ENCODE measurements around the gene TMEM53. TPM values are rescaled to one million over a fixed set of nuclear protein-coding genes. Genes with fewer than 3 reads are reported as not detected.

TMEM53 gene
- total and polyA plus RNA-seq, 5 donors from 2014 or later = 2.7 to 6.8 (median 5.6) TPM

- H3K4me1 Mint-ChIP-seq = no peaks in the 10 kb centered on the region
- Histone ChIP-seq H3K4me1 (ENCODE audit: control insufficient read depth, insufficient read depth, low read length, poor library complexity, severe bottlenecking) (no peaks in the 10 kb centered on the region), H3K27me3 (ENCODE audit: control insufficient read depth, insufficient read depth, low read length) (no peaks in the 10 kb centered on the region), H3K36me3 (ENCODE audit: control insufficient read depth, insufficient read depth, low read length) (no peaks in the 10 kb centered on the region), H3K4me3 (ENCODE audit: low read depth, low read length) (no peak overlapping the region), H3K9me3 (ENCODE audit: control insufficient read depth in 2 of 2, low read length in 2 of 2) (no peaks in the 10 kb centered on the region), H3K27ac (ENCODE audit: insufficient read depth, low read length, poor library complexity, severe bottlenecking) (no peak overlapping the region)
- ATAC-seq (ENCODE audit: low read depth in 2 of 2) (no peak), DNase-seq (no peak)
- no peak overlapping the region for H3K4me3 Mint-ChIP-seq
- H3K27me3 Mint-ChIP-seq = peaks cover 6% of the 10 kb centered on the region
- no peaks in the 10 kb centered on the region for H3K36me3 Mint-ChIP-seq
- H3K27ac Mint-ChIP-seq = no peak overlapping the region
- no peaks in the 10 kb centered on the region for H3K9me3 Mint-ChIP-seq
Observed at GRCh38 chr1:44609768-44610526, 64.3 kb downstream of the TMEM53 start.

GRCh38 chr1:44609412-44609767 is 64.9 kb downstream of the TMEM53 start:
- H3K4me1 ChIP-seq (ENCODE audit: control insufficient read depth, insufficient read depth, low read length, poor library complexity, severe bottlenecking) = no peaks in the 10 kb centered on the region
- no peak overlapping the region for H3K4me3 ChIP-seq (ENCODE audit: low read depth, low read length)
- Mint-ChIP-seq H3K4me3 (no peak overlapping the region), H3K9me3 (no peaks in the 10 kb centered on the region), H3K27me3 (peaks cover 6% of the 10 kb centered on the region), H3K27ac (no peak overlapping the region), H3K4me1 (no peaks in the 10 kb centered on the region), H3K36me3 (no peaks in the 10 kb centered on the region)
- H3K9me3 ChIP-seq (ENCODE audit: control insufficient read depth in 2 of 2, low read length in 2 of 2) = no peaks in the 10 kb centered on the region
- peak; percentile 8 to 12 (median 10) for DNase-seq
- H3K27me3 ChIP-seq (ENCODE audit: control insufficient read depth, insufficient read depth, low read length) = no peaks in the 10 kb centered on the region
- H3K36me3 ChIP-seq (ENCODE audit: control insufficient read depth, insufficient read depth, low read length) = no peaks in the 10 kb centered on the region
- no peak overlapping the region for H3K27ac ChIP-seq (ENCODE audit: insufficient read depth, low read length, poor library complexity, severe bottlenecking)
- no peak for ATAC-seq (ENCODE audit: low read depth in 2 of 2)

- H3K36me3 ChIP-seq (ENCODE audit: control insufficient read depth, insufficient read depth, low read length) = no peaks in the 10 kb centered on the region
- H3K4me1 ChIP-seq (ENCODE audit: control insufficient read depth, insufficient read depth, low read length, poor library complexity, severe bottlenecking) = no peaks in the 10 kb centered on the region
- no peaks in the 10 kb centered on the region for H3K36me3 Mint-ChIP-seq
- H3K4me3 ChIP-seq (ENCODE audit: low read depth, low read length) = no peak overlapping the region
- H3K9me3 Mint-ChIP-seq = no peaks in the 10 kb centered on the region
- no peaks in the 10 kb centered on the region for H3K9me3 ChIP-seq (ENCODE audit: control insufficient read depth in 2 of 2, low read length in 2 of 2)
- H3K27me3 ChIP-seq (ENCODE audit: control insufficient read depth, insufficient read depth, low read length) = no peaks in the 10 kb centered on the region
- ATAC-seq (ENCODE audit: low read depth in 2 of 2) (no peak), DNase-seq (no peak)
- H3K27ac Mint-ChIP-seq = no peak overlapping the region
- peaks cover 6% of the 10 kb centered on the region for H3K27me3 Mint-ChIP-seq
- H3K4me1 Mint-ChIP-seq = no peaks in the 10 kb centered on the region
- H3K27ac ChIP-seq (ENCODE audit: insufficient read depth, low read length, poor library complexity, severe bottlenecking) = no peak overlapping the region
- no peak overlapping the region for H3K4me3 Mint-ChIP-seq
Observed at GRCh38 chr1:44608141-44608540, 66.1 kb downstream of the TMEM53 start.

- no peak overlapping the region for H3K4me3 Mint-ChIP-seq
- no peaks in the 10 kb centered on the region for H3K36me3 Mint-ChIP-seq
- Histone ChIP-seq H3K9me3 (ENCODE audit: control insufficient read depth in 2 of 2, low read length in 2 of 2) (no peaks in the 10 kb centered on the region), H3K27ac (ENCODE audit: insufficient read depth, low read length, poor library complexity, severe bottlenecking) (no peak overlapping the region), H3K36me3 (ENCODE audit: control insufficient read depth, insufficient read depth, low read length) (no peaks in the 10 kb centered on the region), H3K4me3 (ENCODE audit: low read depth, low read length) (no peak overlapping the region), H3K4me1 (ENCODE audit: control insufficient read depth, insufficient read depth, low read length, poor library complexity, severe bottlenecking) (no peaks in the 10 kb centered on the region), H3K27me3 (ENCODE audit: control insufficient read depth, insufficient read depth, low read length) (no peaks in the 10 kb centered on the region)
- peaks cover under 1% of the 10 kb centered on the region for H3K27me3 Mint-ChIP-seq
- ATAC-seq (ENCODE audit: low read depth in 2 of 2) (no peak), DNase-seq (no peak)
- no peaks in the 10 kb centered on the region for H3K9me3 Mint-ChIP-seq
- no peaks in the 10 kb centered on the region for H3K4me1 Mint-ChIP-seq
- no peak overlapping the region for H3K27ac Mint-ChIP-seq
Observed at GRCh38 chr1:44606701-44607281, 67.5 kb downstream of the TMEM53 start.

DNA sequence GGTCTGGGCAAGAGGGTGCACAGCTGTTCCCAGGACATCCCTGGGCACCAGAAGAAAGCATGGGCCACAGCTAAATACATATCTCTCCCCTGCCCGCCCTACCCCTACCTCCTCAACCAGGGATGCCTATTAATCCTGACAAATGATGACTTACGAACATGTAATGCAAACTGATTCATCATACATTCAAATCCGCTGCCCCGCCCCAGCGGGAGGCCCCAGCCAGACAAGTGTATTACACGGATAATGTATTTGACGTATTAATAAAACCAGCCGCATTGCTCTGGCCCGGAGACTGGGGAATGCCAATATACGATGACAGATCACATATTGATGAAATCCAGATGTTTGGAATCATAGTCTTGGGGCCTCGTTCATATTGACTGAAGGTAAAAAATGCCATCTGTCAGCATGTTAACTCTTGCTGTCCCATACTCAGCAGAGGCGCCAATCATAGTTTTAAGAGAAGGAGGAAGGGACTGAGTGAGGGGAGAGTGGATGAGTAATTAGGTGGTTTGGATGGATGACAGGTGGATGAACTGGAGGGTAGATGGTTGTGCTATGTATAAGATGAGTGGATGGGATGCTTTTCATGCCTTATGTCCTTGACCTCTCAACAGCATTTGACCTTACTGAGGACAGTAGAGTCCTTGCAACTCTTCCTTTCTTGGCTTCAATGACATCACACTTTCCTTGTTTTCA is 68.2 kb downstream of the TMEM53 start:
- H3K4me1 Mint-ChIP-seq = no peaks in the 10 kb centered on the region
- DNase-seq (no peak), ATAC-seq (ENCODE audit: low read depth in 2 of 2) (no peak)
- H3K4me1 ChIP-seq (ENCODE audit: control insufficient read depth, insufficient read depth, low read length, poor library complexity, severe bottlenecking) = no peaks in the 10 kb centered on the region
- H3K9me3 ChIP-seq (ENCODE audit: control insufficient read depth in 2 of 2, low read length in 2 of 2) = no peaks in the 10 kb centered on the region
- no peak overlapping the region for H3K4me3 ChIP-seq (ENCODE audit: low read depth, low read length)
- no peaks in the 10 kb centered on the region for H3K36me3 ChIP-seq (ENCODE audit: control insufficient read depth, insufficient read depth, low read length)
- no peak overlapping the region for H3K27ac Mint-ChIP-seq
- no peak overlapping the region for H3K27ac ChIP-seq (ENCODE audit: insufficient read depth, low read length, poor library complexity, severe bottlenecking)
- H3K36me3 Mint-ChIP-seq = no peaks in the 10 kb centered on the region
- H3K9me3 Mint-ChIP-seq = no peaks in the 10 kb centered on the region
- no peaks in the 10 kb centered on the region for H3K27me3 Mint-ChIP-seq
- H3K27me3 ChIP-seq (ENCODE audit: control insufficient read depth, insufficient read depth, low read length) = no peaks in the 10 kb centered on the region
- H3K4me3 Mint-ChIP-seq = no peak overlapping the region

DNA sequence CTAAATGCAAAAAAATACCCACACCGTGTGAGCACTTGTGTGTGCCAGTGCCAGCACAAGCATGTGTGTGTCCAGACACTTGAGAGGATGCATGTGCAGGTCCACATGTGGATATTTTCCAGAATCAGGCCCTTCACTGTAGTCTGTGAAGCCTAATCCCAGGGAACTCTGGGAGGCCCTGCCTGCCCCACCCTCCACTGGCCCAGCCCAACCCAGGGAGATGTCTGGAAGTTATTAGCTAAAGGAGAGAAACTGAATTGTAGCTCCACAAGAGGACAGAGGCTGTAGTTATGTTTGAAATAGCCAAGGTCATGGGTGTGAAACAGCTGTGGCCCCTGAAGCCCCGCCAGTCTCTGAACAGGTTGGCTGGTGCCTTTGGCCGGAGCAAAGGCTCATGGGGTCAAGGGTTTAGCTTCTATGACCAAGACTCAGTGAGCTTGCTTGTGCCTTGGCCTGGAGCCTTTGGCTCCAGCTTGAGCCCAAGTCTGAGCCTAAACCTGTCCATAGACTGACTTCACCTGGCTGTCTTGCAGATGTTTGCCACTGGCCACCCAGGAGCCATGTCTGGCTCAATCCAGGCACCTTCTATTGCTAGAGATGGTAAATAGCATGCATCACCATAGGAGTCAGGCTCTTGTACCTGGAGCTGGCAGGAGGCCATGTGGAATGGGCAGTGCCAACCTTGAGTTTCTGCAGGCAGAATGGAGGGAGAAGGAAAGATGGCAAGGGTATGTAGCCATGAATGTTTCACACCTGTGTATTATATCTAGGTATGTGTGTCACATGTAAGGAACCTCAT is 69.9 kb downstream of the TMEM53 start:
- H3K9me3 ChIP-seq (ENCODE audit: control insufficient read depth in 2 of 2, low read length in 2 of 2) = no peaks in the 10 kb centered on the region
- no peaks in the 10 kb centered on the region for H3K4me1 Mint-ChIP-seq
- no peaks in the 10 kb centered on the region for H3K27me3 Mint-ChIP-seq
- no peak for ATAC-seq (ENCODE audit: low read depth in 2 of 2)
- no peak overlapping the region for H3K27ac Mint-ChIP-seq
- H3K36me3 Mint-ChIP-seq = no peaks in the 10 kb centered on the region
- H3K4me3 Mint-ChIP-seq = no peak overlapping the region
- H3K27ac ChIP-seq (ENCODE audit: insufficient read depth, low read length, poor library complexity, severe bottlenecking) = no peak overlapping the region
- no peaks in the 10 kb centered on the region for H3K4me1 ChIP-seq (ENCODE audit: control insufficient read depth, insufficient read depth, low read length, poor library complexity, severe bottlenecking)
- no peak overlapping the region for H3K4me3 ChIP-seq (ENCODE audit: low read depth, low read length)
- no peaks in the 10 kb centered on the region for H3K27me3 ChIP-seq (ENCODE audit: control insufficient read depth, insufficient read depth, low read length)
- no peaks in the 10 kb centered on the region for H3K36me3 ChIP-seq (ENCODE audit: control insufficient read depth, insufficient read depth, low read length)
- no peaks in the 10 kb centered on the region for H3K9me3 Mint-ChIP-seq
- DNase-seq = no peak

GRCh38 chr1:44603718-44604117 is 70.6 kb downstream of the TMEM53 start:
- no peak overlapping the region for H3K27ac Mint-ChIP-seq

More at GRCh38 chr1:44603718-44604117, 70.6 kb downstream of the TMEM53 start:
- H3K9me3 Mint-ChIP-seq = no peaks in the 10 kb centered on the region
- Histone ChIP-seq H3K4me1 (ENCODE audit: control insufficient read depth, insufficient read depth, low read length, poor library complexity, severe bottlenecking) (no peaks in the 10 kb centered on the region), H3K27ac (ENCODE audit: insufficient read depth, low read length, poor library complexity, severe bottlenecking) (no peak overlapping the region), H3K9me3 (ENCODE audit: control insufficient read depth in 2 of 2, low read length in 2 of 2) (no peaks in the 10 kb centered on the region), H3K36me3 (ENCODE audit: control insufficient read depth, insufficient read depth, low read length) (no peaks in the 10 kb centered on the region), H3K4me3 (ENCODE audit: low read depth, low read length) (no peak overlapping the region), H3K27me3 (ENCODE audit: control insufficient read depth, insufficient read depth, low read length) (no peaks in the 10 kb centered on the region)
- no peak for ATAC-seq (ENCODE audit: low read depth in 2 of 2)
- no peaks in the 10 kb centered on the region for H3K36me3 Mint-ChIP-seq
- no peaks in the 10 kb centered on the region for H3K4me1 Mint-ChIP-seq
- no peak overlapping the region for H3K4me3 Mint-ChIP-seq
- DNase-seq = no peak
- H3K27me3 Mint-ChIP-seq = no peaks in the 10 kb centered on the region

Measured in CD4-positive, CD25-positive, alpha-beta regulatory T cell (primary cell).